Mesothelial cell of epicardium (in vitro differentiated cells): ENCODE results near the gene ADAM22. TPM values are rescaled to one million over a fixed set of nuclear protein-coding genes. Genes with fewer than 3 reads are reported as not detected.

ENCODE experiments used
- DNase-seq, 2 experiments: peaks; one replicate each; pipeline ENCODE4 v3.0.0; 2021; ENCODE audit warnings: low spot score in 2 of 2; ENCODE audit not compliant: unreplicated experiment in 2 of 2
- H3K27ac Mint-ChIP-seq: 2 replicates; pipeline ENCODE4 v1.8.0; 2021; ENCODE audit warnings: mixed read lengths
- H3K27me3 Mint-ChIP-seq: 2 replicates; pipeline ENCODE4 v1.8.0; 2021; ENCODE audit warnings: low read depth, mixed read lengths
- H3K36me3 Mint-ChIP-seq: 2 replicates; pipeline ENCODE4 v1.8.0; 2021; ENCODE audit warnings: mixed read lengths
- H3K4me1 Mint-ChIP-seq: 2 replicates; pipeline ENCODE4 v1.8.0; 2021; ENCODE audit warnings: mixed read lengths
- H3K4me3 Mint-ChIP-seq: 2 replicates; pipeline ENCODE4 v1.8.0; 2021; ENCODE audit warnings: mild to moderate bottlenecking, moderate library complexity, mixed read lengths
- H3K9me3 Mint-ChIP-seq: 2 replicates; pipeline ENCODE4 v1.8.0; 2021; ENCODE audit warnings: mixed read lengths
- total RNA-seq: library from RNA; stranded (reverse); gene quantifications from 3 replicates; pipeline ENCODE4 v1.2.1, GENCODE V29; 2021
- TF ChIP-seq, protein P1 (sequence below): fragments of 200-600 bp; sonication (generic); IDR thresholded peaks from one replicate; pipeline ENCODE4 v1.5.0; 2021; ENCODE audit warnings: antibody characterized with exemption; ENCODE audit not compliant: unreplicated experiment

The ADAM22 gene
- total RNA-seq, 1 donor from 2014 or later: 6.3 TPM

DNA sequence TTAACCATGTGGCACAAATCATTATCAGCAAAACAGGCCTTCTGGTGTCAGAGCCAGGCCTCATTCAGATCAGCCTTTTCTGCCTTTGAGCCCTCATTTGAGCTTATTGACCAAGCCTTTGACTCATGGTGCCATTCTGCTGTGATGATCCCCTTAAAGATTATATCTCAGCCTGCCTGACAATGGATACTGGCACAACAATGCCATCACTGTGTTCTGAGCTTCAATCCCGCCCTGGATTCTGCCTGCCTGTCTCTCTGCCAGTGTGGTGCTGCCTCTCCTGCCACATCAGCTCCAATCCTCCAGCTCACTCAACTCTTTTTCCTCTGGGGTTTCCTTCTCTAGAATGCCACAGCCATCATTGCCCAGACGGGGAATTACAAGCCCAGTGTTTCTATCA lies 233.2 kb downstream of the ADAM22 start:
- Mint-ChIP-seq H3K4me3 (no peak overlapping the region), H3K27ac (no peak overlapping the region), H3K36me3 (no peaks in the 10 kb centered on the region), H3K27me3 (no peaks in the 10 kb centered on the region), H3K9me3 (no peaks in the 10 kb centered on the region), H3K4me1 (no peaks in the 10 kb centered on the region)
- no peak for DNase-seq
- TF ChIP-seq, protein P1, sequence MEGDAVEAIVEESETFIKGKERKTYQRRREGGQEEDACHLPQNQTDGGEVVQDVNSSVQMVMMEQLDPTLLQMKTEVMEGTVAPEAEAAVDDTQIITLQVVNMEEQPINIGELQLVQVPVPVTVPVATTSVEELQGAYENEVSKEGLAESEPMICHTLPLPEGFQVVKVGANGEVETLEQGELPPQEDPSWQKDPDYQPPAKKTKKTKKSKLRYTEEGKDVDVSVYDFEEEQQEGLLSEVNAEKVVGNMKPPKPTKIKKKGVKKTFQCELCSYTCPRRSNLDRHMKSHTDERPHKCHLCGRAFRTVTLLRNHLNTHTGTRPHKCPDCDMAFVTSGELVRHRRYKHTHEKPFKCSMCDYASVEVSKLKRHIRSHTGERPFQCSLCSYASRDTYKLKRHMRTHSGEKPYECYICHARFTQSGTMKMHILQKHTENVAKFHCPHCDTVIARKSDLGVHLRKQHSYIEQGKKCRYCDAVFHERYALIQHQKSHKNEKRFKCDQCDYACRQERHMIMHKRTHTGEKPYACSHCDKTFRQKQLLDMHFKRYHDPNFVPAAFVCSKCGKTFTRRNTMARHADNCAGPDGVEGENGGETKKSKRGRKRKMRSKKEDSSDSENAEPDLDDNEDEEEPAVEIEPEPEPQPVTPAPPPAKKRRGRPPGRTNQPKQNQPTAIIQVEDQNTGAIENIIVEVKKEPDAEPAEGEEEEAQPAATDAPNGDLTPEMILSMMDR: no peak

DNA sequence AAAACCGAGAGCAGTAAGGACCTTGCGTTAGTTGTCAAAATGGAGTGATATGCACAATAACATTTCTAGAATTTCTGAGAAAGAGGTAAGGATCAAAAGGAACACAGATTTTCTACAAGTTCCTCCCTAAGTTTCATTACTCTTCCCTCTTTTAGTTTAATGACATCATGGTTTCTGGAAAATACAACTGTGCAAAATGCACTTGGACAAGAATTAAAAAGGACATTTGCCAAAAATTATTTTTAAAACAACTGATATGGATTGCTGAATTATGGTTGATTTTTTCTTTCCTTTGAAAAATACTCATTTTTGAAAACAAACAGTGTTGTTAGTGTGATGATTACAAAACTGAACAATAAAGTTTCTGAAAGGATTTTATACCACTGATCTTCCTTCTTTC lies 233.7 kb downstream of the ADAM22 start:
- DNase-seq: no peak
- TF ChIP-seq, protein P1: no peak
- Mint-ChIP-seq H3K36me3 (no peaks in the 10 kb centered on the region), H3K27me3 (no peaks in the 10 kb centered on the region), H3K9me3 (no peaks in the 10 kb centered on the region), H3K27ac (no peak overlapping the region), H3K4me3 (no peak overlapping the region), H3K4me1 (no peaks in the 10 kb centered on the region)

DNA sequence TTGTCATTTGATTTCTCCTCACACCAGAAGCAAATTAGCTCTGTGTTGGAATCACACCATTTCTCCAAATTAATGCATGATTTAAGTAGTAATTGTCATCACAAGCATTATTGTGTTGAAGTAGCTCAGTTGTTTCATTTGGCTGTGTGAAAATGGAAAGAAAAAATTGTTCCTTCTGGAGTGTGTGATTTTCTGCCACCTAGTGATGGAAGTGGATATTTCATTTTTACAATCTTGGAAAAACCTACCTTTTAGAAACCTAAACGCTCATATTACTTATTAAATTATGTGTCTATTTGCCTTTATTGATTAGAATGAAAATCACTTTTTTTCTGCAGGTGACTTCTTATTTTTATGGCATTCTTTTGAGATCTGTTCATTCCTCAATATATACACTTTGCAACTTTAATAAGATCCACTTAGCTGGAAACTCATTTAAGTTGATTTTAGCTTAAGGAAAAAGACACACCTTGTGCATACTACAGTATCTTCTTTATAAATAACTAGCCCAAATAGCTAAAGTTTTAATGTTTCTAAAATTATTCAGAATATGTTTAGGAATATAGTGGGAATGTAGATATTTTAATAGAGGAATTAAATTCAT lies 235.8 kb downstream of the ADAM22 start:
- H3K27me3 Mint-ChIP-seq: no peaks in the 10 kb centered on the region
- H3K4me3 Mint-ChIP-seq: no peak overlapping the region
- no peaks in the 10 kb centered on the region for H3K4me1 Mint-ChIP-seq
- no peak overlapping the region for H3K27ac Mint-ChIP-seq
- DNase-seq: no peak
- no peaks in the 10 kb centered on the region for H3K9me3 Mint-ChIP-seq
- no peaks in the 10 kb centered on the region for H3K36me3 Mint-ChIP-seq
- TF ChIP-seq, protein P1: peak; percentile 81

DNA sequence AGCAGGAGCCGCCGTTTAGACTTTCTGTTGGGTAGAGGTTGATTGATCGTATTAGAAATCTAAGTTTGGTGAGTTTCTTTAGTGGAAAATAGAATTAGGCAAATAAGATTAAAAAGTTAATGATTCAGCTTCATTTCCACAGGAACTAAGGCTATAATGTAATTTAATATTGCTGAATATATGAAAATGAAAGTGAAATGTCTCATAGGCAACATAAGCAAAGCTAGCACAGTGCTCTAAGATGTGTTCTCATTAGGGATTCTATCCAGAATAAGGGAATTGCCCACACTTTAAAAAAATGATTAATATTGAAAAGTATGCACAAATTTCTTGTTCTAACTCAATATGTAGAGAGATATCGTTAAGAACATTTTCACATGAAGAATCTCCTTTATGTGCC lies 238.8 kb downstream of the ADAM22 start:
- H3K27ac Mint-ChIP-seq: no peak overlapping the region
- no peaks in the 10 kb centered on the region for H3K4me1 Mint-ChIP-seq
- H3K27me3 Mint-ChIP-seq: no peaks in the 10 kb centered on the region
- H3K9me3 Mint-ChIP-seq: no peaks in the 10 kb centered on the region
- H3K36me3 Mint-ChIP-seq: no peaks in the 10 kb centered on the region
- H3K4me3 Mint-ChIP-seq: no peak overlapping the region
- DNase-seq: no peak
- TF ChIP-seq, protein P1: no peak

DNA sequence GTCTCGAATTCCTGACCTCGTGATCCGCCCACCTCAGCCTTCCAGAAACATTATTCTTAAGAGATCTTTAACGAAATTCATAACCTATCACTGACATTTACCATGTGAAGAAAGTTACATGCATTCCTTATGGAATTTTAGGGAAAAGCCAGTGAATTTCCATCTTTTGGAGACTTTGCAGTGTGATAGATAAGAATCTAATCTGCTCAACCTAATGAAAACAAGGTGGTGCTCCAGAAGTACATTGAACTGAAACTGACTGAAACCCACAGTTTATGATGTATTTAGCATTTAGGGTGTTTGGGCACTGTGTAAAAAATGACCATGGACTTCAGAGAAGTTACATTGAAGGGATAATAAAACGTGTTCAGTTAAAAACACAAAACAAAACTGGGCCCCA lies 242.1 kb downstream of the ADAM22 start:
- no peaks in the 10 kb centered on the region for H3K4me1 Mint-ChIP-seq
- H3K4me3 Mint-ChIP-seq: no peak overlapping the region
- TF ChIP-seq, protein P1: no peak
- DNase-seq: no peak
- H3K9me3 Mint-ChIP-seq: no peaks in the 10 kb centered on the region
- H3K27me3 Mint-ChIP-seq: no peaks in the 10 kb centered on the region
- H3K36me3 Mint-ChIP-seq: no peaks in the 10 kb centered on the region
- no peak overlapping the region for H3K27ac Mint-ChIP-seq

DNA sequence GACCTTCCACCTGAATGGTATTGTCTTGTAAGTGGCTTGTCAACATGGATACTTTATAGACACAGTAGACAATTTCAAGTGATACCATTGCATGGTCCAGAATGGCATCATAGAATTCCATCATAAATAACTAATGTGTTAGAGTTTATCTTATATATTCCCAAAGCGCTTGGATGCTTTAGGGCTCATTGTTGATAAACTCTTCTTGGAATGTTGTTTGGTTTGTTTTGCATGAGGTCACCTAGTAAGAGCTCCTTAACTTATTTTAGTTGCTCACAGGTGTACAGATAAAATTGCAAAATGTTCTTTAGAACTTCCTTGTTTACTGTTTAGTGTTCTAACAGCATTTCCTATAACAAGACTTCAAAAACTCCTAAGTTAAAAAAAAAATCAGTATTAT lies 249.0 kb downstream of the ADAM22 start:
- TF ChIP-seq, protein P1: no peak
- H3K36me3 Mint-ChIP-seq: no peaks in the 10 kb centered on the region
- H3K27me3 Mint-ChIP-seq: no peaks in the 10 kb centered on the region
- H3K27ac Mint-ChIP-seq: no peak overlapping the region
- no peaks in the 10 kb centered on the region for H3K9me3 Mint-ChIP-seq
- H3K4me3 Mint-ChIP-seq: no peak overlapping the region
- no peaks in the 10 kb centered on the region for H3K4me1 Mint-ChIP-seq
- DNase-seq: no peak
